PC-3 (cell line): ENCODE results near the gene TMEM79. TPM values are rescaled to one million over a fixed set of nuclear protein-coding genes. Genes with fewer than 3 reads are reported as not detected.
A peak's percentile ranks its signal among the peaks of the same experiment; 100 is the strongest.

Experiments used
- ATAC-seq: fragments of 200-7000 bp; cut with Tn5 transposase; 2 replicates; pipeline ENCODE4 v1.9.1; 2020; ENCODE audit warnings: mild to moderate bottlenecking, moderate library complexity
- BruUV-seq: library from RNA; stranded (reverse); fragments of 400-500 nt; replicated peaks from 2 replicates; lab custom pipeline; 2021; lab: Mats Ljungman, UMichigan
- CTCF ChIA-PET: fragments of 300-600 bp; sonication (Branson Sonifier 250); formaldehyde crosslinking; loops from one replicate; lab custom pipeline; 2022; ENCODE audit warnings: antibody characterized with exemption; lab: Charles Lee
- POLR2A ChIA-PET: fragments of 300-600 bp; sonication (Branson Sonifier 250); formaldehyde crosslinking; loops from one replicate; lab custom pipeline; 2022; ENCODE audit warnings: antibody characterized with exemption; ENCODE audit not compliant: unreplicated experiment; lab: Charles Lee
- DNase-seq: peaks from one replicate; pipeline ENCODE4 v3.0.0-alpha.2; 2015
- H2AFZ ChIP-seq: fragments of 300-600 bp; sonication (generic); 2 replicates; pipeline ENCODE4 v1.6.0; 2016; ENCODE audit warnings: antibody characterized with exemption, low read length
- H3F3A ChIP-seq: fragments of 300-600 bp; sonication (generic); one replicate; pipeline ENCODE4 v1.6.0; 2017; ENCODE audit warnings: antibody characterized with exemption, low read length, control low read depth, mild to moderate bottlenecking; ENCODE audit not compliant: unreplicated experiment
- H3K27ac ChIP-seq: fragments of 300-600 bp; sonication (generic); 2 replicates; pipeline ENCODE4 v1.5.1; 2016; ENCODE audit warnings: mild to moderate bottlenecking, low read length
- H3K27me3 ChIP-seq: fragments of 300-600 bp; sonication (generic); 2 replicates; pipeline ENCODE4 v1.6.1; 2016; ENCODE audit warnings: low read length, mixed read lengths
- H3K36me3 ChIP-seq: fragments of 300-600 bp; sonication (generic); 2 replicates; pipeline ENCODE4 v1.6.1; 2016; ENCODE audit warnings: low read depth, mixed run types, low read length, mixed read lengths
- H3K4me1 ChIP-seq: fragments of 300-600 bp; sonication (generic); 2 replicates; pipeline ENCODE4 v1.5.1; 2016; ENCODE audit warnings: low read length; ENCODE audit not compliant: insufficient read depth
- H3K4me2 ChIP-seq: fragments of 300-600 bp; sonication (generic); 2 replicates; pipeline ENCODE4 v1.6.0; 2016; ENCODE audit warnings: low read length
- H3K4me3 ChIP-seq: fragments of 300-600 bp; sonication (generic); 2 replicates; pipeline ENCODE4 v1.5.1; 2016; ENCODE audit warnings: mild to moderate bottlenecking, low read length, mixed read lengths
- H3K79me2 ChIP-seq: fragments of 300-600 bp; sonication (generic); 2 replicates; pipeline ENCODE4 v1.6.1; 2017; ENCODE audit warnings: low read length, mixed read lengths
- H3K9ac ChIP-seq: fragments of 300-600 bp; sonication (generic); 2 replicates; pipeline ENCODE4 v1.6.0; 2016; ENCODE audit warnings: mild to moderate bottlenecking, low read length
- H3K9me2 ChIP-seq: fragments of 300-600 bp; sonication (generic); replicated peaks from 2 replicates; pipeline ENCODE4 v1.6.1; 2016; ENCODE audit warnings: mixed run types, low read length, mixed read lengths
- H3K9me3 ChIP-seq: fragments of 300-600 bp; sonication (generic); 2 replicates; pipeline ENCODE4 v1.6.1; 2016; ENCODE audit warnings: low read length, mixed read lengths
- H4K20me1 ChIP-seq: fragments of 300-600 bp; sonication (generic); 2 replicates; pipeline ENCODE4 v1.6.1; 2016; ENCODE audit warnings: low read length, mixed read lengths
- CTCF ChIP-seq: fragments of 300-600 bp; sonication (generic); conservative IDR thresholded peaks from 2 replicates; pipeline ENCODE4 v1.5.1; 2017; ENCODE audit warnings: antibody characterized with exemption, low read depth, mild to moderate bottlenecking, low read length
- EZH2 ChIP-seq: fragments of 300-600 bp; sonication (generic); IDR thresholded peaks from one replicate; pipeline ENCODE4 v1.6.1; 2017; ENCODE audit warnings: antibody characterized with exemption, mild to moderate bottlenecking, low read length; ENCODE audit not compliant: unreplicated experiment
- EZH2phosphoT487 ChIP-seq: fragments of 300-600 bp; sonication (generic); IDR thresholded peaks from 2 replicates; pipeline ENCODE4 v1.6.1; 2018; ENCODE audit warnings: mild to moderate bottlenecking, antibody characterized with exemption, low read length, borderline replicate concordance
- intact Hi-C: fragments of 100-400 bp; cut with micrococcal nuclease; formaldehyde crosslinking; loops from 2 replicates; pipeline ENCODE4 v1.9.0; 2023
- total RNA-seq: library from RNA; depleted of rRNA; stranded (reverse); fragments of >200 nt; gene quantifications from 2 replicates; pipeline ENCODE4 v1.2.3, GENCODE V29; 2014

The TMEM79 gene
- total RNA-seq, 1 experiment from 2014 or later = 8.1 TPM

- Histone ChIP-seq H3K79me2 (peaks cover 3% of the 10 kb centered on the region; the same call in 1 of the 2 replicates), H3K9me2 (no peaks in the 10 kb centered on the region), H4K20me1 (0 out of 2 replicates have a peak, but pooled peaks cover 4% of the 10 kb centered on the region), H3K27me3 (no peaks in the 10 kb centered on the region), H2AFZ (no peak overlapping the region), H3F3A (peaks cover 9% of the 10 kb centered on the region), H3K9me3 (no peaks in the 10 kb centered on the region), H3K36me3 (peaks cover 66% of the 10 kb centered on the region), H3K27ac (no peak overlapping the region), H3K4me2 (no peak overlapping the region), H3K4me1 (peaks cover 20% of the 10 kb centered on the region), H3K4me3 (no peak overlapping the region), H3K9ac (no peak overlapping the region)
- BruUV-seq = no TSS peak
- CTCF ChIA-PET = no interaction called here
- intact Hi-C loops = no loop called here
- ATAC-seq (no peak), DNase-seq (no peak)
- no peak for TF ChIP-seq EZH2phosphoT487
- no peak for TF ChIP-seq EZH2
- no peak for TF ChIP-seq CTCF
- POLR2A ChIA-PET = no interaction called here
Observed at GRCh38 chr1:156258859-156259258, 25.3 kb upstream of the TMEM79 start.

DNA sequence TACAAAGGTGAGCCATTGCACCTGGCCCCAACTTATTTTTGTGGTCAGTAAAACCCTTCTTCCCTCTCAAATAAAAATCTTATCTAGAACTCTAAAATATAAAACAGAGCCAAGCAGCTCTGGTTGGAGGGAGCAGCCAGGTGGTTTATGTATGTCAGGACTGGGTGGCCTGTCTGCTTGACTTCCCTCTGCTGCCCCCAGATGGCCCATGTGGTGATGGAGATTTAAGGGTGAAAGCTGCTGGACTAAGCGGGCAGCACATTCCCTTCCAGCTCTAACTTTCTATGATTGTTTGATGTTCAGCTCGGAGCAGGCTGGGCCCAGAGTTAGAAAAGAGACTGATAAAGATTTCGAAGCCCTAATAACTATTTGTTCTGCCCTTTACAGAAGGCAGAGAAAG, 24.3 kb upstream of the TMEM79 start:
- peaks cover 3% of the 10 kb centered on the region; the same call in 1 of the 2 replicates for H3K79me2 ChIP-seq
- ChIA-PET CTCF (no interaction called here), POLR2A (no interaction called here)
- no peak overlapping the region for H2AFZ ChIP-seq
- H3K4me3 ChIP-seq = no peak overlapping the region
- H3K4me1 ChIP-seq = peaks cover 25% of the 10 kb centered on the region
- H3K4me2 ChIP-seq = no peak overlapping the region
- 0 out of 2 replicates have a peak, but pooled peaks cover 4% of the 10 kb centered on the region for H4K20me1 ChIP-seq
- intact Hi-C loops = no loop called here
- TF ChIP-seq CTCF = peak; percentile 40; the same call in 1 of the 2 replicates
- TF ChIP-seq EZH2phosphoT487 = no peak
- H3K9me3 ChIP-seq = no peaks in the 10 kb centered on the region
- ATAC-seq = no peak
- BruUV-seq = no TSS peak
- no peak for DNase-seq
- no peak overlapping the region for H3K27ac ChIP-seq
- peaks cover 68% of the 10 kb centered on the region for H3K36me3 ChIP-seq
- H3F3A ChIP-seq = peaks cover 9% of the 10 kb centered on the region
- no peak overlapping the region for H3K9ac ChIP-seq
- no peaks in the 10 kb centered on the region for H3K9me2 ChIP-seq
- H3K27me3 ChIP-seq = no peaks in the 10 kb centered on the region

DNA sequence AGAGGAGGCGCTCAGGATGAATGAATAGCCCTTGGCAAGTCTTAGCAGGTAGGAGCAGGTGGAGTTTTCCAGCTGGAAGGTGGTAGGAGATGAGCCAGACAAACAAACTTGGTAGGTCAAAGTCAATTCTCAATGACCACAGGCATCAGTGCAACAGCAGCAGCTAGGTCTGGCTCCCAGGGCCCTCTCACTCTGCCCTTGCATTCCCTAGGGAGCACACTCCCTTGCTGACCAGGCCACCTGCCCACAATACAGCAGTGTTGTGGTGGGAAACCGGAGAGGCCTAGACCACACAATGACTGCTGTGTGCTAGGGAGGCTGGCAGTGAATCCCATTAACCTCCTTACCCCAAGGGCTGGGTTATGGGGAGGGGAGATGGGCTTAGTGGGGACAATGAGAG, 23.2 kb upstream of the TMEM79 start:
- CTCF ChIA-PET = no interaction called here
- no peak overlapping the region for H3K4me3 ChIP-seq
- H3K27ac ChIP-seq = no peak overlapping the region
- POLR2A ChIA-PET = no interaction called here
- BruUV-seq = no TSS peak
- ATAC-seq (no peak), DNase-seq (no peak)
- H4K20me1 ChIP-seq = 0 out of 2 replicates have a peak, but pooled peaks cover 4% of the 10 kb centered on the region
- intact Hi-C loops = no loop called here
- H3K4me1 ChIP-seq = peaks cover 25% of the 10 kb centered on the region
- no peaks in the 10 kb centered on the region for H3K27me3 ChIP-seq
- no peak overlapping the region for H2AFZ ChIP-seq
- TF ChIP-seq EZH2phosphoT487 (no peak), EZH2 (no peak), CTCF (no peak)
- H3K4me2 ChIP-seq = no peak overlapping the region
- H3F3A ChIP-seq = peaks cover 9% of the 10 kb centered on the region
- no peaks in the 10 kb centered on the region for H3K9me2 ChIP-seq
- H3K9ac ChIP-seq = no peak overlapping the region
- no peaks in the 10 kb centered on the region for H3K9me3 ChIP-seq
- H3K36me3 ChIP-seq = peaks cover 74% of the 10 kb centered on the region
- peaks cover 3% of the 10 kb centered on the region; the same call in 1 of the 2 replicates for H3K79me2 ChIP-seq
